ENCODE results near the gene HAL.
"Not testable (repeated sequence)": the region's sequence is repeated elsewhere in the genome, so short reads cannot be mapped to it uniquely, and the experiment has no call there.

HAL gene

GRCh38 chr12:95978351-95978750, 17.8 kb downstream of the HAL start:
- DNase-seq (ENCODE audit: extremely low read depth in 1 of 2, low read depth in 1 of 2) = no peak

DNA sequence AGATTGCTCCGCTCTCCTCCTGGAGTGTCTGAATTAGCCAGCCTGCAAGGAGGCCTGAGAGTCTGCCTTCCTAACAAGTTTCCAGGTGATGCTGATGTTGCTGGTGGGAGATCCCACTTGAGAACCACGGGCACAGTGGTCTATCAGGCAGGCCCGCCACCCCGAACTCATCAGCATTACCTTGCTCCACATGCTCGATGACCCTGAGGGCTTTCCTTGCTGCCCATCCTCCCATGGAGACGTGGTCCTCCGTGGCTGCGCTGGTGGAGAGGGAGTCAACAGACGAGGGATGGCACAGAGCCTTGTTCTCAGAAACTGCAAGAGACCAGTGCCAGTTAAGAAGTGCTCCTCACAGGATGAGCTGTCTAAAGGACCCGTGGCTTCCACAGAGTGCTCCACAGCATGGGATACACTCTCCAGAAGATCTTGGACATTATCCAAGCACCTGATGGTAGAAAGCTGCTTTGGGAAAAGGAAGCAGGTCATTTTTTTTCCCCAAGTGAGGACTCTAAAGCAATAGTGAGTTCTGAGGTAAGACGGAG, 18.3 kb downstream of the HAL start:
- no peak for DNase-seq (ENCODE audit: extremely low read depth in 1 of 2, low read depth in 1 of 2)

GRCh38 chr12:95976416-95976832, 19.7 kb downstream of the HAL start:
- DNase-seq (ENCODE audit: extremely low read depth in 1 of 2, low read depth in 1 of 2) = no peak

- no peak for DNase-seq (ENCODE audit: extremely low read depth in 1 of 2, low read depth in 1 of 2)
Measured at GRCh38 chr12:95975491-95975890, 20.7 kb downstream of the HAL start.

GRCh38 chr12:95974358-95974757, 21.8 kb downstream of the HAL start:
- DNase-seq (ENCODE audit: extremely low read depth in 1 of 2, low read depth in 1 of 2) = no peak

GRCh38 chr12:95972832-95973456, 23.2 kb downstream of the HAL start:
- no peak for DNase-seq (ENCODE audit: extremely low read depth in 1 of 2, low read depth in 1 of 2)

- DNase-seq (ENCODE audit: extremely low read depth in 1 of 2, low read depth in 1 of 2) = no peak
Measured at GRCh38 chr12:95970905-95971304, 25.2 kb downstream of the HAL start.

DNA sequence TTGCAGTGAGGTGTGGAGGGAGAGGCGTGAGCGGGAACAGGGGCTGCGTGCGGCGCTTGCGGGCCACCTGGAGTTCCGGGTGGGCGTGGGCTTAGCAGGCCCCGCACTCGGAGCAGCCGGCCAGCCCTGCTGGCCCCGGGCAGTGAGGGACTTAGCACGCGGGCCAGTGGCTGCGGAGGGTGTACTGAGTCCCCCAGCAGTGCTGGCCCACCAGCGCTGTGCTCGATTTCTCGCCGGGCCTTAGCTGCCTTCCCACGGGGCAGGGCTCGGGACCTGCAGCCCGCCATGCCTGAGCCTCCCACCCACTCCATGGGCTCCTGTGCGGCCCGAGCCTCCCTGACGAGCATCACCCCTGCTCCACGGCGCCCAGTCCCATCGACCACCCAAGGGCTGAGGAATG, 27.0 kb downstream of the HAL start:
- not testable (repeated sequence) for DNase-seq (ENCODE audit: extremely low read depth in 1 of 2, low read depth in 1 of 2)

- DNase-seq (ENCODE audit: extremely low read depth in 1 of 2, low read depth in 1 of 2) = no peak
Measured at GRCh38 chr12:95967301-95967700, 28.8 kb downstream of the HAL start.

DNA sequence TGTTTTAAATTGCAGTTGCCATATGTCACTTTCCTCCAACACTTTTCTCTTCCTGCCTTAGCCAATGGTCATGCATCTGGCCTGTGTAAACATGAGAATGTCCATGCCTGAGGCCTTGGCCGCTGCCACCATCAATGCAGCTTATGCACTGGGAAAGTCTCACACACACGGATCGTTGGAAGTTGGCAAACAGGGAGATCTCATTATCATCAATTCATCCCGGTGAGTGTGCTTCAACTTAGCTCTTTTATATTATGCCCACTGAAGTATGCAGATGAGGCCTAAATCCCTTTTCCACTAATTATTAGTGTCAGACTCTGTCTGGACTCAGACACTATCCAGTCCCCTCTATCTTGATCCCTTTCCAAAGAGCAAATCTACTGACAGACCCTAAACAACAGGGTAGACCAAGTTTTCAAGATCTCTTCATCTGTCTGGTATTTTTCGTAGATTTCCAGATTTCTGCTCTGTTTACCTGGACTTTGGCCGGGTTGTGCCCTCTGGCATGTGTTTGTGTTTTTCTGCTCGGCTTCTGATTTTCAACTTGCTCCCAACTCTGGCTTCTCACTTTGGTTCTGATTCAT, 29.8 kb downstream of the HAL start:
- DNase-seq (ENCODE audit: extremely low read depth in 1 of 2, low read depth in 1 of 2) = no peak

- no peak for DNase-seq (ENCODE audit: extremely low read depth in 1 of 2, low read depth in 1 of 2)
Measured at GRCh38 chr12:95963096-95963495, 33.0 kb downstream of the HAL start.

GRCh38 chr12:95962222-95962621, 33.9 kb downstream of the HAL start:
- DNase-seq (ENCODE audit: extremely low read depth in 1 of 2, low read depth in 1 of 2) = no peak

DNA sequence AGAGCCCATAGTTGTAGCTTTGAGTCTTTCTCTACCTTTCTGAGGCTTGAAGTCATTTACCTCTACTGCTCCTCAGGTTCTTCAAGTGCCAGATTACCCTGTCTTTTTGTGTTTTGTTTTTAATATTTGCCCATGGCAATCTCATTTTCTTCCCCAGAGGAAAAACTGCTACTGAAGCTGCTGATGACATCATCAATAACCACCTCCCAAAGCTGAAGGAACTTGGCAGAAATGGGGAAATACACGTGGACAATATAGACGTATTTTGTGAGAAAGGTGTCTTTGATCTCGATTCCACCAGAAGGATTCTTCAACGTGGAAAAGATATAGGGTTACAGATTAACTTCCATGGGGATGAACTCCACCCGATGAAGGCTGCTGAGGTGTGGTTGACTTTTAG, 35.9 kb downstream of the HAL start:
- no peak for DNase-seq (ENCODE audit: extremely low read depth in 1 of 2, low read depth in 1 of 2)

- no peak for DNase-seq (ENCODE audit: extremely low read depth in 1 of 2, low read depth in 1 of 2)
Measured at GRCh38 chr12:95959107-95959506, 37.0 kb downstream of the HAL start.

DNA sequence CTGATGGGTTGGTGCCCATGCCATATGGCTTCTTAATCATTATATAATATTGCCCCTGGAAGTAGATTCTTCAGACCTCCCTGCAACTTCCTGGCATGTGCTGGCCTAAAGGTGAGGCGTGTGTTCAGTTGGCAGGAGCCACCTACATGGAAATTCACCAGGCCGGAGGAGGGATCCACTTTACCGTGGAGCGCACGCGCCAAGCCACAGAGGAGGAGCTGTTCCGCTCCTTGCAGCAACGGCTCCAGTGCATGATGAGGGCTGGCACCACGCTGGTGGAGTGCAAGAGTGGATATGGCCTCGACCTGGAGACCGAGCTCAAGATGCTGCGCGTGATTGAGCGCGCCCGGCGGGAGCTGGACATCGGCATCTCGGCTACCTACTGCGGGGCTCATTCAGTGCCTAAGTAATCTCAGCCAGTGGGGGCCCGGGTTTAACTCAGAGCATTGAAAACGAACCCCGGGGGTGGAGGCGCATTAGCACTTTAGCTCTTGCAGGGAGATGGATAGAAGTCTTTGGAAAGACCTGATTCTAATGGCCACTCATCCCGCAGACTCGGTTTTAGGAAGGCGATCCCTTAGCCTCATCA, 39.5 kb downstream of the HAL start:
- no peak for DNase-seq (ENCODE audit: extremely low read depth in 1 of 2, low read depth in 1 of 2)

- no peak for DNase-seq (ENCODE audit: extremely low read depth in 1 of 2, low read depth in 1 of 2)
Measured at GRCh38 chr12:95955549-95956159, 40.5 kb downstream of the HAL start.

- no peak for DNase-seq (ENCODE audit: extremely low read depth in 1 of 2, low read depth in 1 of 2)
Measured at GRCh38 chr12:95953000-95953399, 43.1 kb downstream of the HAL start.

DNA sequence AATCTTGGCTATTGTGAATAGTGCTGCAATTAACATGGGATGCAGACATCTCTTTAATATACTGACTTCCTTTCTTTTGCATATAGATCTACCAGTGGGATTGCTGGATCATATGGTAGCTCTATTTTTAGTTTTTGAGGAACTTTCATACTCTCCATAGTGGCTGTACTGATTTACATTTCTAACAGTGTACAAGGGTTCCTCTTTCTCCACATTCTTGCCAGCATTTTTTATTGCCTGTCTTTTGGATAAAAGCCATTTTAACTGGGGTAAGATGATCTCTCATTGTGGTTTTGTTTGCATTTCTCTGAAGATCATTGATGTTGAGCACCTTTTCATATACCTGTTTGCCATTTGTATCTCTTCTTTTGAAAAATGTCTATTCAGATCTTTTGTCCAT, 44.6 kb downstream of the HAL start:
- DNase-seq (ENCODE audit: extremely low read depth in 1 of 2, low read depth in 1 of 2) = no peak

DNA sequence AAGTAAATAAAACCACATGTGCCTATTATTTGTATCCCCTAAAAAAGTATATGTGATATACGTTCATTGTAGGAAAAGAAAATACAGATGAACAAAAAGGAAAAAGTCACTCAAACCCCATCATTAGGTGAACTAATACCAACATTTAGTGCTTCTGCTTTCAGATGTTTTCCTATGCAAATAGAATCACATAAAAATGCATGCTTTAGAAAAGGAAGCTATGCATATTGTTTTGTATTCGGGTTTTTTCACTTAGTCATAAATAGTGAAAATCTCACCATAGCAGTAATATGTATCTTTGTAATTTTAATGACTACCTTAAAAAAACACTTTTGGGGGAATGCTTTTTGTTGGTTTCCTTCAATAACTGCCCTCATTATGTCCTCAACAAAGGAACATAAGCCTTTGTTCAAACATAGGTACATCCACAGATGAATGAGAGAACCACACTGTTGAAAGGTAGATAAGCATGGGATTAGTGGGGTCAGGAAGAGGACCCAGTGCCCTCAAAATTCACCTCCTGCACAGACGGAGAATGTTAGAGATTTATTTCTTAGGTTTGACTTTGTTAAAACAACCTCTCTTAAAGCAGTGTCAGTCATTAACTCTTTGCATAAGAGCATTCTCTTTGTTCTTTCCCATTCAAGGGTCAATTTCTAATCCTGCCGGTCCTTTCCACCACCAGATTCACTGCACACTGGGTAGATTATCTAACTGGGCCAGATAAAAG, 46.5 kb downstream of the HAL start:
- DNase-seq (ENCODE audit: extremely low read depth in 1 of 2, low read depth in 1 of 2) = no peak

DNA sequence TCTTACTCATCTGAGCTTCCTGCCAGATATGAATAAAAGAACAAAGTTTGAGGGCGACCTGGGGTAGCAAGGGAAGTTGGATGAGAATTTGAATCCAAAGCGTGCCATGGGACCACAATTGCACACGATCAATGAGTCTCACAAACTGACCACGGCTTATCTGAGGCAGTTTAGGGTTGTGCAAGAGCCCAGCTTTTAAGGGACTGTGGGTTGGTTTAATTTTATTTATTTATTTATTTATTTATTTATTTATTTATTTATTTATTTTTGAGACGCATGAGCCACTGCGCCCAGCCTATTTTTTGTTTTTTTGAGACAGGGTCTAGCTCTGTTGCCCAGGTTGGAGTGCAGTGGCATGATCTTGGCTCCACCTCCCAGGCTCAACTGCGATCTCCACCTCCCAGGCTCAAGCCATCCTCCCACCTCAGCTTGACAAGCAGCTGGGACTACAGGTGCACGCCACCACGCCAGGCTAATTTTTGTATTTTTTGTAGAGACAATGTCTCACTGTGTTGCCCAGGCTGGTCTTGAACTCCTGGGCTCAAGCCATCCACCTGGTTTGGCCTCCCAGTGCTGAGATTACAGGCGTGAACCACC, 51.9 kb downstream of the HAL start:
- DNase-seq (ENCODE audit: extremely low read depth in 1 of 2, low read depth in 1 of 2) = no peak

DNA sequence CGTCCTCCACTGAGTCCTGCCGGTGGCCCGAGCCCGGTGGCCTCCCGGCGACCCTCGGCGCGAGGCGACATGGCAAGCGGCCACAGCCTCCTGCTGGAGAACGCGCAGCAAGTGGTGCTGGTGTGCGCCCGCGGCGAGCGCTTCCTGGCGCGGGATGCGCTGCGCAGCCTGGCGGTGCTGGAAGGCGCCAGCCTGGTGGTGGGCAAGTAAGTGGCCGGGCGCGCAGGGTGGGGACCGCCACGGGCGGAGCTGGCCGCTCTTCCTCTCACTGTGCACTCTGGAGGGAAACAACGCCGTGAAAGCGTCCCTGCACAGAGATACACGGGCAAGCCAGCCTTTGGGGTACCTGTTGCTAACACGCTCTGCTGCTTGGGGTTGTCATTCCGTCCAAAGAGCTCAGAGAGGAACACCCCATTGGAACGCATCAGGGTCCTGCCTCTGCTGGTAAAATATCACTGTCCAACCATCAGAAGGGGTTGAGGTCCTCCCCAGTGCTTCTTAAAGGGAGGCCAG, 52.8 kb downstream of the HAL start, which contains the start of gene AMDHD1:
Gene AMDHD1 (plus strand): TSS at position 2 of the 513 bp plus-strand sequence. CDS start 68 bp downstream, at position 70.
- DNase-seq (ENCODE audit: extremely low read depth in 1 of 2, low read depth in 1 of 2) = peak; percentile 36 to 41
